Prostate gland (tissue), 2 donors: Measurements from ENCODE around the gene SETBP1. TPM values are rescaled to one million over a fixed set of nuclear protein-coding genes. Genes with fewer than 3 reads are reported as not detected.

Experiments used
- DNase-seq: peaks from one replicate; pipeline ENCODE4 v3.0.0-alpha.2; 2019; ENCODE audit warnings: low spot score
- H3K27ac ChIP-seq, 2 donors: fragments of 200-600 bp; sonication (generic); 2 replicates each; pipeline ENCODE4 v1.5.1; 2017 to 2019
- H3K27me3 ChIP-seq: fragments of 200-600 bp; sonication (generic); replicated peaks from 2 replicates; pipeline ENCODE4 v1.5.1; 2019; ENCODE audit not compliant: insufficient read depth
- H3K36me3 ChIP-seq, 2 donors: fragments of 200-600 bp; sonication (generic); 1 replicate in 1 of 2; 2 replicates in 1 of 2; pipeline versions ENCODE4 v1.5.1 to v1.8.1; 2017 to 2019
- H3K4me1 ChIP-seq: fragments of 200-600 bp; sonication (generic); replicated peaks from 2 replicates; pipeline ENCODE4 v1.5.1; 2019
- H3K4me3 ChIP-seq, 2 donors: fragments of 200-600 bp; sonication (generic); 2 replicates each; pipeline ENCODE4 v1.5.1; 2017 to 2019
- H3K9me3 ChIP-seq: fragments of 200-600 bp; sonication (generic); 2 replicates; pipeline ENCODE4 v1.5.1; 2017
- CTCF ChIP-seq, 4 experiments: fragments of 200-600 bp in 2 of 4; fragments of 450-650 bp in 2 of 4; sonication (generic) in 2 of 4; IDR thresholded peaks; 1 replicate in 3 of 4; 2 replicates in 1 of 4; pipeline ENCODE4 v1.5.1; 2016 to 2019; ENCODE audit warnings: antibody characterized with exemption in 4 of 4, mild to moderate bottlenecking in 2 of 4, moderate library complexity in 2 of 4
- POLR2A ChIP-seq: fragments of 450-650 bp; IDR thresholded peaks from one replicate; pipeline ENCODE4 v1.6.1; 2016; ENCODE audit warnings: antibody characterized with exemption, mild to moderate bottlenecking
- POLR2AphosphoS5 ChIP-seq: sonication (generic); formaldehyde crosslinking; IDR thresholded peaks from one replicate; pipeline ENCODE4 v1.6.1; 2017; ENCODE audit warnings: antibody characterized with exemption
- WGBS: methylation state at CpG from one replicate; pipeline ENCODE4 v1.1.5; 2018; 5-methylcytosine and 5-hydroxymethylcytosine counted together
- intact Hi-C: fragments of 100-400 bp; cut with DNase I; formaldehyde crosslinking; loops from one replicate; pipeline ENCODE4 v1.14.2; 2022
- total RNA-seq, 2 donors: library from RNA; depleted of rRNA; stranded (reverse); fragments of >200 nt; gene quantifications; one replicate each; pipeline ENCODE4 v1.1.0, GENCODE V29; 2016

SETBP1 gene
- total RNA-seq, 2 donors from 2014 or later: 28.4 to 45.1 TPM

- Histone ChIP-seq H3K27me3 (no peaks in the 10 kb centered on the region), H3K9me3 (no peaks in the 10 kb centered on the region), H3K36me3 (no peaks in the 10 kb centered on the region), H3K27ac (peak overlapping the region; percentile 66 to 69), H3K4me1 (peaks cover 21% of the 10 kb centered on the region), H3K4me3 (peak overlapping the region; percentile 7 to 23)
- TF ChIP-seq CTCF (IDR thresholded peaks at IDR 0.05) (no peak), POLR2A (peak; percentile 15), POLR2AphosphoS5 (peak; percentile 71)
- DNase-seq: peak; percentile 54
- WGBS: 27% methylated on average over 9 of the region's 9 CpGs
- intact Hi-C loops: no loop called here
Observed at GRCh38 chr18:44696892-44697291, 16.2 kb downstream of the SETBP1 start.

- no peaks in the 10 kb centered on the region for H3K9me3 ChIP-seq
- H3K4me1 ChIP-seq: peaks cover 21% of the 10 kb centered on the region
- H3K4me3 ChIP-seq: peak overlapping the region; percentile 7 to 23
- no peaks in the 10 kb centered on the region for H3K27me3 ChIP-seq
- peak overlapping the region; percentile 66 to 69 for H3K27ac ChIP-seq
- DNase-seq: no peak
- TF ChIP-seq POLR2A (no peak), POLR2AphosphoS5 (no peak), CTCF (IDR thresholded peaks at IDR 0.05) (no peak)
- H3K36me3 ChIP-seq: no peaks in the 10 kb centered on the region
- 31% methylated on average over 2 of the region's 2 CpGs for WGBS
- intact Hi-C loops: no loop called here
Observed at GRCh38 chr18:44697315-44697714, 16.6 kb downstream of the SETBP1 start.

- Histone ChIP-seq H3K4me1 (peaks cover 21% of the 10 kb centered on the region), H3K27ac (peak overlapping the region in 1 of 2 donors; percentile 69), H3K4me3 (no peak overlapping the region), H3K9me3 (no peaks in the 10 kb centered on the region), H3K27me3 (no peaks in the 10 kb centered on the region), H3K36me3 (no peaks in the 10 kb centered on the region)
- TF ChIP-seq CTCF (IDR thresholded peaks at IDR 0.05) (no peak), POLR2A (no peak), POLR2AphosphoS5 (no peak)
- 91% methylated on average over 5 of the region's 5 CpGs for WGBS
- no peak for DNase-seq
- intact Hi-C loops: no loop called here
Observed at GRCh38 chr18:44698518-44698917, 17.8 kb downstream of the SETBP1 start.

- intact Hi-C loops: no loop called here
- no peak for DNase-seq
- no peaks in the 10 kb centered on the region for H3K27me3 ChIP-seq
- H3K36me3 ChIP-seq: no peaks in the 10 kb centered on the region
- 55% methylated on average over 10 of the region's 10 CpGs for WGBS
- no peak for TF ChIP-seq POLR2AphosphoS5
- no peak for TF ChIP-seq POLR2A
- H3K4me1 ChIP-seq: peaks cover 21% of the 10 kb centered on the region
- no peaks in the 10 kb centered on the region for H3K9me3 ChIP-seq
- peak overlapping the region; percentile 13 to 44 for H3K27ac ChIP-seq
- H3K4me3 ChIP-seq: no peak overlapping the region
Observed at GRCh38 chr18:44699572-44700261, 19.0 kb downstream of the SETBP1 start.

- intact Hi-C loops: no loop called here
- Histone ChIP-seq H3K27me3 (no peaks in the 10 kb centered on the region), H3K27ac (peak overlapping the region; percentile 13 to 38), H3K4me3 (no peak overlapping the region), H3K9me3 (no peaks in the 10 kb centered on the region), H3K4me1 (peaks cover 20% of the 10 kb centered on the region), H3K36me3 (no peaks in the 10 kb centered on the region)
- DNase-seq: no peak
- no peak for TF ChIP-seq POLR2A
- peak; percentile 52 for TF ChIP-seq POLR2AphosphoS5
- 23% methylated on average over 5 of the region's 5 CpGs for WGBS
Observed at GRCh38 chr18:44700652-44701051, 20.0 kb downstream of the SETBP1 start.

- 84% methylated on average over 10 of the region's 10 CpGs for WGBS
- peak overlapping the region; percentile 13 to 38 for H3K27ac ChIP-seq
- intact Hi-C loops: no loop called here
- TF ChIP-seq POLR2AphosphoS5 (no peak), CTCF (IDR thresholded peaks at IDR 0.05) (no peak), POLR2A (no peak)
- H3K4me1 ChIP-seq: peaks cover 14% of the 10 kb centered on the region
- no peaks in the 10 kb centered on the region for H3K27me3 ChIP-seq
- no peak overlapping the region for H3K4me3 ChIP-seq
- H3K36me3 ChIP-seq: no peaks in the 10 kb centered on the region
- no peak for DNase-seq
- H3K9me3 ChIP-seq: no peaks in the 10 kb centered on the region
Observed at GRCh38 chr18:44701227-44701626, 20.5 kb downstream of the SETBP1 start.
